CD4-positive, alpha-beta T cell (primary cell): ENCODE results near the gene CHST6. TPM values are rescaled to one million over a fixed set of nuclear protein-coding genes. Genes with fewer than 3 reads are reported as not detected.

Experiments used
- ATAC-seq: fragments of 200-7000 bp; cut with Tn5 transposase; one replicate; pipeline ENCODE4 v1.10.0; 2022; ENCODE audit warnings: mild to moderate bottlenecking; ENCODE audit not compliant: poor library complexity
- CTCF ChIA-PET: fragments of 350-600 bp; sonication (Branson Sonifier 250); formaldehyde crosslinking; loops from one replicate; lab custom pipeline; 2021; ENCODE audit warnings: antibody characterized with exemption, inconsistent platforms; lab: Charles Lee
- POLR2A ChIA-PET: fragments of 350-600 bp; sonication (Branson Sonifier 250); formaldehyde crosslinking; loops from one replicate; lab custom pipeline; 2021; ENCODE audit warnings: antibody characterized with exemption, inconsistent platforms; lab: Charles Lee
- DNase-seq, 14 experiments: peaks; one replicate each; pipeline ENCODE4 v3.0.0-alpha.2; 2013 to 2020; ENCODE audit warnings: mixed read lengths in 2 of 14
- H3K27ac ChIP-seq, 2 donors: one replicate each; pipeline versions ENCODE4 v1.5.1 to v1.7.0; 2013; ENCODE audit warnings: low read length in 2 of 2, low read depth in 1 of 2, mild to moderate bottlenecking in 1 of 2
- H3K27me3 ChIP-seq, 2 experiments: 1 replicate in 1 of 2; 2 replicates in 1 of 2; pipeline versions ENCODE4 v1.6.1 to v1.7.0; 2013; ENCODE audit warnings: low read length in 2 of 2, control low read depth in 1 of 2, mild to moderate bottlenecking in 1 of 2, moderate library complexity in 1 of 2; ENCODE audit not compliant: insufficient read depth in 2 of 2, control insufficient read depth in 1 of 2
- H3K36me3 ChIP-seq: one replicate; pipeline ENCODE4 v1.6.1; 2013; ENCODE audit warnings: low read length, control low read depth; ENCODE audit not compliant: insufficient read depth
- H3K4me1 ChIP-seq: one replicate; pipeline ENCODE4 v1.6.1; 2013; ENCODE audit warnings: low read length, control low read depth; ENCODE audit not compliant: insufficient read depth
- H3K4me3 ChIP-seq: one replicate; pipeline ENCODE4 v1.5.1; 2013; ENCODE audit warnings: mild to moderate bottlenecking, low read length, moderate library complexity
- H3K9me3 ChIP-seq, 2 experiments: 1 replicate in 1 of 2; 2 replicates in 1 of 2; pipeline versions ENCODE4 v1.6.1 to v1.7.0; 2013; ENCODE audit warnings: low read length in 2 of 2, mild to moderate bottlenecking in 2 of 2, control low read depth in 1 of 2, moderate library complexity in 1 of 2; ENCODE audit not compliant: control insufficient read depth in 1 of 2, insufficient read depth in 1 of 2
- H3K27ac Mint-ChIP-seq: one replicate; pipeline ENCODE4 v1.8.0; 2020; ENCODE audit warnings: mixed read lengths
- H3K27me3 Mint-ChIP-seq: one replicate; pipeline ENCODE4 v1.8.0; 2021; ENCODE audit warnings: mixed read lengths
- H3K36me3 Mint-ChIP-seq: one replicate; pipeline ENCODE4 v1.8.0; 2021; ENCODE audit warnings: low read depth, mixed read lengths
- H3K4me1 Mint-ChIP-seq: one replicate; pipeline ENCODE4 v1.8.0; 2021; ENCODE audit warnings: low read depth, mixed read lengths
- H3K4me3 Mint-ChIP-seq: one replicate; pipeline ENCODE4 v1.8.0; 2020; ENCODE audit warnings: mild to moderate bottlenecking, mixed read lengths
- H3K9me3 Mint-ChIP-seq: one replicate; pipeline ENCODE4 v1.8.0; 2020; ENCODE audit warnings: mixed read lengths
- intact Hi-C, 2 experiments: fragments of 100-400 bp; cut with DNase I in 1 of 2; cut with micrococcal nuclease in 1 of 2; formaldehyde crosslinking; loops; one replicate each; pipeline versions ENCODE4 v1.15.1 to v1.9.0; 2023 to 2025; cut with DNase I, micrococcal nuclease
- total RNA-seq, 174 experiments: library from RNA in 2 of 174; stranded (reverse) in 2 of 174; gene quantifications; one replicate each; pipeline ENCODE4 v1.2.3 and lab custom pipeline; 2021 to 2026
- TF ChIP-seq, protein P1 (sequence below): fragments of 200-600 bp; IDR thresholded peaks from one replicate; pipeline ENCODE4 v1.8.0; 2022; ENCODE audit warnings: antibody characterized with exemption, mild to moderate bottlenecking

The CHST6 gene
- total RNA-seq, 2 experiments from 2014 or later, result not detected

DNA sequence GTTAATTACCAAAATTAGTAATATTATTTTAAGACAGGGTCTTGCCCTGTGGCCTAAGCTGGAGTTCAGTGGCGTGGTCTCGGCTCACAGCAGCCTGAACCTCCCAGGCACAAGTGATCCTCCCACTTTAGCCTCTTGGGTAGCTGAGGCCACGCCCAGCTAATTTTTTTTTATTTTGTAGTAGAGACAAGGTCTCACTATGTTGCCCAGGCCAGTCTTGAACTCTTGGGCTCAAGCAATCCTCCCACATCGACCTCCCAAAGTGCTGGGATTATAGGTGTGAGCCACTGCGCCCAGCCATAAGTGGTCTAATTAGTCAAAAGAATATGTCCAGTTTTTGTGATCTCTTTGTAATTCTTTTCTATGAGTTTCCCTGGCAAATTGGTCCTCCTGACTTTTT is 49.9 kb downstream of the CHST6 start:
- no peaks in the 10 kb centered on the region for H3K9me3 Mint-ChIP-seq
- DNase-seq (no peak), ATAC-seq (no peak)
- CTCF ChIA-PET, result interaction anchor here (1.4 kb wide), 1 partner anchor 19 kb away, joined by 8 read pairs; the partner anchor contains the start of gene TMEM170A
- H3K36me3 Mint-ChIP-seq, result peaks cover 35% of the 10 kb centered on the region
- H3K4me3 ChIP-seq, result no peak overlapping the region
- intact Hi-C loops, result no loop called here
- no peaks in the 10 kb centered on the region for H3K9me3 ChIP-seq
- H3K27ac Mint-ChIP-seq, result no peak overlapping the region
- no peaks in the 10 kb centered on the region for H3K27me3 ChIP-seq
- no peaks in the 10 kb centered on the region for H3K27me3 Mint-ChIP-seq
- POLR2A ChIA-PET, result interaction anchor here (0.6 to 1.4 kb wide), 3 partner anchors 12 to 28 kb away, joined by 3 to 5 read pairs (median 3); partner anchors contain the start of gene CFDP1
- H3K4me3 Mint-ChIP-seq, result no peak overlapping the region
- H3K4me1 Mint-ChIP-seq, result no peaks in the 10 kb centered on the region
- H3K27ac ChIP-seq, result no peak overlapping the region
- H3K4me1 ChIP-seq, result no peaks in the 10 kb centered on the region
- H3K36me3 ChIP-seq, result peaks cover 19% of the 10 kb centered on the region
- TF ChIP-seq, protein P1, sequence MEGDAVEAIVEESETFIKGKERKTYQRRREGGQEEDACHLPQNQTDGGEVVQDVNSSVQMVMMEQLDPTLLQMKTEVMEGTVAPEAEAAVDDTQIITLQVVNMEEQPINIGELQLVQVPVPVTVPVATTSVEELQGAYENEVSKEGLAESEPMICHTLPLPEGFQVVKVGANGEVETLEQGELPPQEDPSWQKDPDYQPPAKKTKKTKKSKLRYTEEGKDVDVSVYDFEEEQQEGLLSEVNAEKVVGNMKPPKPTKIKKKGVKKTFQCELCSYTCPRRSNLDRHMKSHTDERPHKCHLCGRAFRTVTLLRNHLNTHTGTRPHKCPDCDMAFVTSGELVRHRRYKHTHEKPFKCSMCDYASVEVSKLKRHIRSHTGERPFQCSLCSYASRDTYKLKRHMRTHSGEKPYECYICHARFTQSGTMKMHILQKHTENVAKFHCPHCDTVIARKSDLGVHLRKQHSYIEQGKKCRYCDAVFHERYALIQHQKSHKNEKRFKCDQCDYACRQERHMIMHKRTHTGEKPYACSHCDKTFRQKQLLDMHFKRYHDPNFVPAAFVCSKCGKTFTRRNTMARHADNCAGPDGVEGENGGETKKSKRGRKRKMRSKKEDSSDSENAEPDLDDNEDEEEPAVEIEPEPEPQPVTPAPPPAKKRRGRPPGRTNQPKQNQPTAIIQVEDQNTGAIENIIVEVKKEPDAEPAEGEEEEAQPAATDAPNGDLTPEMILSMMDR, result no peak

- Histone ChIP-seq H3K36me3 (peaks cover 6% of the 10 kb centered on the region), H3K4me3 (no peak overlapping the region), H3K27me3 (no peaks in the 10 kb centered on the region), H3K4me1 (no peaks in the 10 kb centered on the region), H3K27ac (no peak overlapping the region), H3K9me3 (no peaks in the 10 kb centered on the region)
- no peaks in the 10 kb centered on the region for H3K9me3 Mint-ChIP-seq
- intact Hi-C loops, result no loop called here
- no peaks in the 10 kb centered on the region for H3K27me3 Mint-ChIP-seq
- no peak overlapping the region for H3K4me3 Mint-ChIP-seq
- TF ChIP-seq, protein P1, result no peak
- H3K36me3 Mint-ChIP-seq, result peaks cover 19% of the 10 kb centered on the region
- H3K4me1 Mint-ChIP-seq, result no peaks in the 10 kb centered on the region
- DNase-seq (no peak), ATAC-seq (no peak)
- POLR2A ChIA-PET, result no interaction called here
- no peak overlapping the region for H3K27ac Mint-ChIP-seq
- CTCF ChIA-PET, result no interaction called here
Observed at GRCh38 chr16:75443298-75443697, 51.9 kb downstream of the CHST6 start.

DNA sequence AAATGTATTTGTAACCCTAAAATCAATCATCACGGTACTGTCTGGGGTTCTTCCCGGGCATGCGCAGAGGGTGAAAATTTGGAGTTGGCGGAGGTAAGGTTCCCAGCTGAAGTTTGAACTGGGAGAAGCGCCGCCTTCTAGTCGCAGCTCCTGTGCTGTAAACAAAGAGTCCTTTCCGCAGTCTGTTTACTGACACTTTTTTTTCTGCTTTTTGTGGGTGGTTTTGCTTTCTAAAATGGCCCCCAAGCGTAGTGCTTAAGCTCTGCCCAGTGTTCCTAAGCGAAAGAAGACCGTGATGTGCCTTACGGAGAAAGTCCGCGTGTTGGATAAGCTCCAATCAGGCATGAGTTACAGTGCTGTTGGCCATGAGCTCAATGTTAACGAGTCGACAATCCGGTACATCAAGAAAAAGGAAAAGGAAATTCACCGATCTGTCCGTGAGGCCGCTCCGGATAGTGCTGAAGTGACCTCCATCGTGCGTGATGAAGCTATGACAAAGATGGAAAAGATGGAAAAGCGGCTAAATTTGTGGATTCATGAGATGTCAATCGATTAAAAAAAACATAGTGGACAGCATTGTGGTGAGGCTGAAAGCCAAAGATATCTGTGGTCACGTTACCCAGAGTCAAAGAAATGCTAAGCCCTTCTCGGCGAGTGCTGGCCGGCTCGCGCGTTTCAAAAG is 61.4 kb downstream of the CHST6 start:
- ATAC-seq (peak; percentile 78), DNase-seq (peak in 6 of 14 experiments; percentile 2 to 93 (median 80))
- peak overlapping the region; percentile 96 for H3K27ac Mint-ChIP-seq
- H3K36me3 Mint-ChIP-seq, result peaks cover 15% of the 10 kb centered on the region
- Histone ChIP-seq H3K27ac (peak overlapping the region; percentile 96 to 97), H3K27me3 (no peaks in the 10 kb centered on the region), H3K36me3 (no peaks in the 10 kb centered on the region), H3K4me1 (peaks cover 33% of the 10 kb centered on the region), H3K4me3 (peak overlapping the region; percentile 83), H3K9me3 (no peaks in the 10 kb centered on the region)
- ChIA-PET POLR2A (interaction anchor here (0.7 to 3.3 kb wide), 25 partner anchors 11 to 1757 kb away, joined by 3 to 61 read pairs (median 5); partner anchors contain the start of genes ADAT1, GABARAPL2, KARS1 and MLKL), CTCF (interaction anchor here (1.0 to 2.6 kb wide), 3 partner anchors 31 to 84 kb away, joined by 3 to 25 read pairs (median 7); partner anchors contain the start of gene TMEM170A)
- H3K4me3 Mint-ChIP-seq, result peak overlapping the region; percentile 94
- peaks cover 27% of the 10 kb centered on the region for H3K4me1 Mint-ChIP-seq
- H3K27me3 Mint-ChIP-seq, result no peaks in the 10 kb centered on the region
- TF ChIP-seq, protein P1, result no peak
- no peaks in the 10 kb centered on the region for H3K9me3 Mint-ChIP-seq
- intact Hi-C loops, result loop anchor here (1.0 to 10.0 kb wide), 10 partner anchors 30 to 1757 kb away; partner anchors contain the start of genes ADAT1 (in 2 of the 2), TMEM170A (in 2 of the 2), GABARAPL2 (in 1 of the 2) and MON1B (in 1 of the 2)
